K562 (cell line): Measurements from ENCODE around the gene OR8B8. TPM values are rescaled to one million over a fixed set of nuclear protein-coding genes. Genes with fewer than 3 reads are reported as not detected.
A peak's percentile ranks its signal among the peaks of the same experiment; 100 is the strongest.

Source experiments
- ARID1B ChIP-seq: fragments of 450-650 bp; IDR thresholded peaks from 2 replicates; pipeline ENCODE4 v1.6.1; 2016; ENCODE audit warnings: antibody characterized with exemption, mild to moderate bottlenecking, inconsistent platforms
- E2F6 ChIP-seq, 2 experiments: IDR thresholded peaks; 2 replicates each; pipeline ENCODE4 v1.6.1; 2011; ENCODE audit warnings: borderline replicate concordance in 1 of 2, control low read depth in 1 of 2, low read depth in 1 of 2, low read length in 1 of 2, mild to moderate bottlenecking in 1 of 2, mixed read lengths in 1 of 2, moderate library complexity in 1 of 2; ENCODE audit not compliant: insufficient read depth in 1 of 2, insufficient read length in 1 of 2, poor library complexity in 1 of 2, severe bottlenecking in 1 of 2; ENCODE audit errors: extremely low read depth in 1 of 2
- EWSR1 ChIP-seq: fragments of 450-650 bp; IDR thresholded peaks from 2 replicates; pipeline ENCODE4 v1.6.1; 2018; ENCODE audit warnings: borderline replicate concordance, mild to moderate bottlenecking, low read depth, moderate library complexity; ENCODE audit not compliant: partially characterized antibody
- FOXK1 ChIP-seq: sonication (generic); formaldehyde crosslinking; IDR thresholded peaks from 2 replicates; pipeline ENCODE4 v1.8.0; 2022; ENCODE audit warnings: missing genetic modification reagents, mild to moderate bottlenecking, borderline replicate concordance
- HDAC6 ChIP-seq: IDR thresholded peaks from 2 replicates; pipeline ENCODE4 v1.6.1; 2012; ENCODE audit warnings: low read depth, mild to moderate bottlenecking, control low read depth, inconsistent platforms, low read length, moderate library complexity
- HMGN3 ChIP-seq: IDR thresholded peaks from 2 replicates; pipeline ENCODE4 v1.6.1; 2011; ENCODE audit warnings: borderline replicate concordance, low read depth, mild to moderate bottlenecking, mixed read lengths, low read length; ENCODE audit not compliant: insufficient read length; ENCODE audit errors: extremely low read depth
- HNRNPL ChIP-seq: fragments of 200-400 bp; formaldehyde crosslinking; IDR thresholded peaks from 2 replicates; pipeline ENCODE4 v1.6.1; 2017; ENCODE audit warnings: low read depth, mild to moderate bottlenecking, low read length
- NBN ChIP-seq: fragments of 450-650 bp; IDR thresholded peaks from 2 replicates; pipeline ENCODE4 v1.6.1; 2016; ENCODE audit warnings: low read depth, mild to moderate bottlenecking
- NR0B1 ChIP-seq: fragments of 450-650 bp; IDR thresholded peaks from one replicate; pipeline ENCODE4 v1.6.1; 2018; ENCODE audit warnings: mild to moderate bottlenecking, moderate library complexity; ENCODE audit not compliant: partially characterized antibody
- ZBTB17 ChIP-seq: fragments of 450-650 bp; formaldehyde crosslinking; IDR thresholded peaks from 2 replicates; pipeline ENCODE4 v1.4.0; 2020; ENCODE audit warnings: mild to moderate bottlenecking
- ZNF175 ChIP-seq: fragments of 200-800 bp; sonication (Bioruptor generic); IDR thresholded peaks from 2 replicates; pipeline ENCODE4 v1.6.1; 2016; ENCODE audit warnings: low read depth, mild to moderate bottlenecking, missing genetic modification characterization, missing compliant biosample characterization
- ZNF354B ChIP-seq: fragments of 250-450 bp; sonication (Bioruptor Pico); IDR thresholded peaks from 2 replicates; pipeline ENCODE4 v1.4.0; 2020
- ZNF518B ChIP-seq: fragments of 250-450 bp; sonication (Bioruptor Pico); IDR thresholded peaks from 2 replicates; pipeline ENCODE4 v1.5.0; 2021; ENCODE audit warnings: mild to moderate bottlenecking, moderate library complexity
- polyA plus RNA-seq, 8 experiments: library from polyadenylated mRNA; depleted of rRNA in 4 of 8; stranded (reverse) in 5 of 8; unstranded in 3 of 8; fragments of >200 nt; fragmentation: Nextera tagmentation in 2 of 8; fragmentation: Illumina TruSeq in 1 of 8; extraction: Ambion mirVana in 2 of 8; extraction: Trizol in 1 of 8; gene quantifications; 2 replicates each; pipeline versions ENCODE4 v1.2.1 to v1.2.3, GENCODE V29; 2011 to 2014; ENCODE audit warnings: inconsistent platforms in 1 of 8, missing spikeins in 1 of 8
- total RNA-seq, 7 experiments: library from RNA; depleted of rRNA in 6 of 7; stranded (reverse); fragments of >200 nt in 6 of 7; fragmentation: Illumina TruSeq in 2 of 7; extraction: Trizol in 2 of 7; gene quantifications; 2 replicates each; pipeline versions ENCODE4 v1.2.1 to v1.2.3, GENCODE V29; 2011 to 2021; ENCODE audit warnings: low replicate concordance in 1 of 7
- TF ChIP-seq, protein P1 (sequence below): sonication (generic); IDR thresholded peaks from 2 replicates; pipeline ENCODE4 v1.6.1; 2016
- TF ChIP-seq, protein P2 (sequence below): fragments of 450-650 bp; formaldehyde crosslinking; conservative IDR thresholded peaks from 2 replicates; pipeline ENCODE4 v1.4.0; 2022; ENCODE audit warnings: mild to moderate bottlenecking, missing genetic modification characterization

OR8B8 gene
- total and polyA plus RNA-seq, 9 of the 15 experiments (the other 6 are each of a cell fraction or from before 2014, with no cell fraction given): 0.18 TPM; not detected in 8

DNA sequence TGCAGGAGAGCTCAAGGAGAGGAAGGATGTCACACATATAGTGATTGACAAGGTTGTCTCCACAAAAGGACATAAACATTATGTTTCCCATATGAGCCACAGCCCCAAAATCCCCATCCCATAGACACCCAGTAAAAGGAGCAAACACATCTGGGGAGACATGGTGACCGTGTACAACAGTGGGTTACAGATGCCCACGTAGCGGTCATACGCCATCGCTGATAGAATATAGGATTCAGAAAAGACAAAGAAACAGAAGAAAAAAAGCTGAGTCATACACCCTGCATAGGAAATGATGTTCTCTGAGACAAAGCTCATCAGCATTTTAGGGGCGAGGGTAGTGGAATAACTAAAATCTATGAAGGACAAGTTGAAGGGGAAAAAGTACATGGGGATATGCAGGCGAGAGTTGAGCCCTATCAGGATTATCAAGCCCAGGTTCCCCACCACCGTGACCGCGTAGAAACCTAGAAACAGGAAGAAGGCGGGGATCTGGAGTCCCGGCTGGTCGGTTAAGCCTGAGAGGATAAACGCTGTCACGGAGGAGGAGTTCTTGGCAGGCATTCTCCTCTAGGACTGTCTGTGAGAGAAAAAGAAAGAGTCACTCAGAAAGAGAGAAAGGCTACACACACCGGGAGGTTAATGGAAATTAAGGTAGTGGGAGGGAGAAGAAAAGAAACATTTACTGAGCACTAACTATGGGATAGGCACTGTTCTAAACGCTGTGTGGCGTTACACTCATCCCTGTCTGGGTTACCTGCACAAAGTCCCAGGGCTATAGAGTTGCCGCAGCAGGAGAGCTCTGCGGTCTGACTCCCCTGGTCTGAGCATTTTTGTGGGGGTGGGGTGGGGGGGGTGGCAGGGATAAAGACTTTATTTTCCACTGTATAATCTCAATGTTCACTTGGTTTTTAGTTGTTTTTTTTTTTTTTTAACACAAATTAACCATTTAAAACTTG is 36.1 kb upstream of the OR8B8 start (continued):
- TF ChIP-seq E2F6 (IDR thresholded peaks at IDR 0.05; ENCODE audit: borderline replicate concordance in 1 of 2, extremely low read depth in 1 of 2, insufficient read depth in 1 of 2, insufficient read length in 1 of 2, low read depth in 1 of 2, low read length in 1 of 2, poor library complexity in 1 of 2, severe bottlenecking in 1 of 2) (no peak), ZNF518B (CRISPR knock-in tag) (no peak), HMGN3 (no peak), ZBTB17 (CRISPR knock-in tag) (no peak), EWSR1 (no peak), NR0B1 (no peak), NBN (peak; percentile 55), HNRNPL (no peak), ZNF354B (CRISPR knock-in tag) (peak; percentile 65; the same call in 1 of the 2 replicates), ZNF175 (CRISPR knock-in tag) (no peak), HDAC6 (no peak), FOXK1 (CRISPR knock-in tag) (no peak), ARID1B (peak; percentile 73)
- TF ChIP-seq, protein P1, sequence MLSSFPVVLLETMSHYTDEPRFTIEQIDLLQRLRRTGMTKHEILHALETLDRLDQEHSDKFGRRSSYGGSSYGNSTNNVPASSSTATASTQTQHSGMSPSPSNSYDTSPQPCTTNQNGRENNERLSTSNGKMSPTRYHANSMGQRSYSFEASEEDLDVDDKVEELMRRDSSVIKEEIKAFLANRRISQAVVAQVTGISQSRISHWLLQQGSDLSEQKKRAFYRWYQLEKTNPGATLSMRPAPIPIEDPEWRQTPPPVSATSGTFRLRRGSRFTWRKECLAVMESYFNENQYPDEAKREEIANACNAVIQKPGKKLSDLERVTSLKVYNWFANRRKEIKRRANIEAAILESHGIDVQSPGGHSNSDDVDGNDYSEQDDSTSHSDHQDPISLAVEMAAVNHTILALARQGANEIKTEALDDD: peak; percentile 51; the same call in 1 of the 2 replicates
- TF ChIP-seq, protein P2, sequence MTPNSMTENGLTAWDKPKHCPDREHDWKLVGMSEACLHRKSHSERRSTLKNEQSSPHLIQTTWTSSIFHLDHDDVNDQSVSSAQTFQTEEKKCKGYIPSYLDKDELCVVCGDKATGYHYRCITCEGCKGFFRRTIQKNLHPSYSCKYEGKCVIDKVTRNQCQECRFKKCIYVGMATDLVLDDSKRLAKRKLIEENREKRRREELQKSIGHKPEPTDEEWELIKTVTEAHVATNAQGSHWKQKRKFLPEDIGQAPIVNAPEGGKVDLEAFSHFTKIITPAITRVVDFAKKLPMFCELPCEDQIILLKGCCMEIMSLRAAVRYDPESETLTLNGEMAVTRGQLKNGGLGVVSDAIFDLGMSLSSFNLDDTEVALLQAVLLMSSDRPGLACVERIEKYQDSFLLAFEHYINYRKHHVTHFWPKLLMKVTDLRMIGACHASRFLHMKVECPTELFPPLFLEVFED (CRISPR knock-in tag): 0 out of 2 replicates have a peak, but pooled peaks have one; percentile 50
